Panc1 (cell line): ENCODE measurements around the gene SMIM33. TPM values are rescaled to one million over a fixed set of nuclear protein-coding genes. Genes with fewer than 3 reads are reported as not detected.

Experiments
- ATAC-seq: fragments of 200-7000 bp; cut with Tn5 transposase; 2 replicates; pipeline ENCODE4 v1.9.1; 2020; ENCODE audit warnings: mild to moderate bottlenecking, moderate library complexity
- BruUV-seq: library from RNA; stranded (reverse); fragments of 400-500 nt; replicated peaks from 2 replicates; lab custom pipeline; 2021; lab: Mats Ljungman, UMichigan
- CTCF ChIA-PET: fragments of 300-600 bp; sonication (Branson Sonifier 250); formaldehyde crosslinking; loops from one replicate; lab custom pipeline; 2022; ENCODE audit warnings: antibody characterized with exemption; lab: Charles Lee
- POLR2A ChIA-PET: fragments of 300-600 bp; sonication (Branson Sonifier 250); formaldehyde crosslinking; loops from one replicate; lab custom pipeline; 2022; ENCODE audit warnings: antibody characterized with exemption; lab: Charles Lee
- DNase-seq: peaks from one replicate; pipeline ENCODE4 v3.0.0-alpha.2; 2010; ENCODE audit warnings: low read depth, low spot score
- H3K27ac ChIP-seq: 2 replicates; pipeline ENCODE4 v1.5.1; 2011; ENCODE audit warnings: mild to moderate bottlenecking, low read length, inconsistent platforms
- H3K27me3 ChIP-seq: fragments of 200-500 bp; sonication (Bioruptor generic); 2 replicates; pipeline ENCODE4 v1.6.0; 2014; ENCODE audit warnings: low read length, inconsistent platforms; ENCODE audit not compliant: control insufficient read depth, insufficient read depth
- H3K36me3 ChIP-seq: fragments of 200-500 bp; sonication (Bioruptor generic); 2 replicates; pipeline ENCODE4 v1.5.1; 2014; ENCODE audit warnings: inconsistent platforms, mild to moderate bottlenecking, low read length, moderate library complexity; ENCODE audit not compliant: control insufficient read depth, insufficient read depth
- H3K4me1 ChIP-seq: 2 replicates; pipeline ENCODE4 v1.5.1; 2011; ENCODE audit warnings: inconsistent platforms, mild to moderate bottlenecking, low read length, moderate library complexity; ENCODE audit not compliant: control insufficient read depth, insufficient read depth
- H3K4me3 ChIP-seq, 2 experiments: 2 replicates each; pipeline ENCODE4 v1.5.1; 2011 to 2012; ENCODE audit warnings: low read depth in 2 of 2, low read length in 2 of 2, mild to moderate bottlenecking in 2 of 2, inconsistent platforms in 1 of 2, moderate library complexity in 1 of 2
- H3K9me3 ChIP-seq: fragments of 200-500 bp; sonication (Bioruptor generic); 2 replicates; pipeline ENCODE4 v1.5.1; 2014; ENCODE audit warnings: low read depth, mild to moderate bottlenecking, inconsistent platforms, low read length, moderate library complexity; ENCODE audit not compliant: control insufficient read depth, insufficient read depth
- CTCF ChIP-seq: fragments of 450-650 bp; IDR thresholded peaks from 2 replicates; pipeline ENCODE4 v1.5.1; 2017; ENCODE audit warnings: mild to moderate bottlenecking
- POLR2AphosphoS5 ChIP-seq: IDR thresholded peaks from 2 replicates; pipeline ENCODE4 v1.6.1; 2012; ENCODE audit warnings: mild to moderate bottlenecking, low read depth, low read length, moderate library complexity
- REST ChIP-seq, 2 experiments: IDR thresholded peaks; 2 replicates each; pipeline ENCODE4 v1.6.1; 2011 to 2012; ENCODE audit warnings: low read depth in 2 of 2, control low read depth in 1 of 2, low read length in 1 of 2, mild to moderate bottlenecking in 1 of 2, moderate library complexity in 1 of 2; ENCODE audit not compliant: insufficient read depth in 1 of 2
- SIN3A ChIP-seq: IDR thresholded peaks from 2 replicates; pipeline ENCODE4 v1.6.1; 2012; ENCODE audit warnings: low read depth, mild to moderate bottlenecking, low read length, moderate library complexity, borderline replicate concordance; ENCODE audit not compliant: insufficient read depth
- TCF7L2 ChIP-seq: IDR thresholded peaks from 2 replicates; pipeline ENCODE4 v1.6.1; 2011; ENCODE audit warnings: mild to moderate bottlenecking, low read depth, low read length, inconsistent platforms
- in situ Hi-C: cut with HindIII; loops from 2 replicates; pipeline ENCODE4 v1.10.0; 2016; ENCODE audit warnings: low sequenced_read_pairs, low pct_unique_long_range_greater_than_20kb
- intact Hi-C: fragments of 100-400 bp; cut with micrococcal nuclease; formaldehyde crosslinking; loops from one replicate; pipeline ENCODE4 v1.10.0; 2022; ENCODE audit not compliant: unreplicated experiment
- total RNA-seq: library from RNA; stranded (reverse); gene quantifications from one replicate; pipeline ENCODE4 v1.2.1, GENCODE V29; 2021; ENCODE audit not compliant: unreplicated experiment

The SMIM33 gene
- total RNA-seq, 1 experiment from 2014 or later = not detected

- no peak for ATAC-seq
- intact Hi-C loops = no loop called here
- Histone ChIP-seq H3K27ac (no peak overlapping the region), H3K9me3 (no peaks in the 10 kb centered on the region), H3K36me3 (no peaks in the 10 kb centered on the region), H3K4me3 (no peak overlapping the region), H3K4me1 (peaks cover 16% of the 10 kb centered on the region), H3K27me3 (no peaks in the 10 kb centered on the region)
- in situ Hi-C loops = no loop called here
- BruUV-seq = no TSS peak
- no peak for DNase-seq
- TF ChIP-seq POLR2AphosphoS5 = no peak
- TF ChIP-seq CTCF = no peak
- TF ChIP-seq REST (IDR thresholded peaks at IDR 0.05; ENCODE audit: insufficient read depth in 1 of 2, low read depth in 2 of 2, low read length in 1 of 2) = no peak
- POLR2A ChIA-PET = no interaction called here
- CTCF ChIA-PET = interaction anchor here (0.6 to 0.7 kb wide), 2 partner anchors 84 to 294 kb away, joined by 5 to 8 read pairs; no protein-coding TSS in a partner anchor
Measured at GRCh38 chr5:139486201-139486600, 15.4 kb downstream of the SMIM33 start.

GRCh38 chr5:139488260-139488659, 17.5 kb downstream of the SMIM33 start:
- ATAC-seq = no peak

More at GRCh38 chr5:139488260-139488659, 17.5 kb downstream of the SMIM33 start:
- ChIA-PET POLR2A (no interaction called here), CTCF (no interaction called here)
- H3K27ac ChIP-seq = no peak overlapping the region
- intact Hi-C loops = no loop called here
- no peaks in the 10 kb centered on the region for H3K36me3 ChIP-seq
- TF ChIP-seq CTCF = no peak
- TF ChIP-seq SIN3A = no peak
- TF ChIP-seq TCF7L2 = no peak
- no peak for TF ChIP-seq POLR2AphosphoS5
- no peak for TF ChIP-seq REST (IDR thresholded peaks at IDR 0.05; ENCODE audit: insufficient read depth in 1 of 2, low read depth in 2 of 2, low read length in 1 of 2)
- H3K4me1 ChIP-seq = peaks cover 8% of the 10 kb centered on the region
- in situ Hi-C loops = no loop called here
- DNase-seq = no peak
- no peaks in the 10 kb centered on the region for H3K9me3 ChIP-seq
- no peak overlapping the region for H3K4me3 ChIP-seq
- no peaks in the 10 kb centered on the region for H3K27me3 ChIP-seq
- BruUV-seq = no TSS peak
